Activated CD8-positive, alpha-beta memory T cell treated with anti-CD3 and anti-CD28 coated beads for 4 hours (primary cell): ENCODE data around the gene CLRN2.
"Not testable (repeated sequence)": the region's sequence is repeated elsewhere in the genome, so short reads cannot be mapped to it uniquely, and the experiment has no call there.

ENCODE experiments used
- DNase-seq, 2 donors: peaks; one replicate each; pipeline ENCODE4 v3.0.0-alpha.2; 2020; ENCODE audit warnings: low read depth in 2 of 2

The CLRN2 gene

DNA sequence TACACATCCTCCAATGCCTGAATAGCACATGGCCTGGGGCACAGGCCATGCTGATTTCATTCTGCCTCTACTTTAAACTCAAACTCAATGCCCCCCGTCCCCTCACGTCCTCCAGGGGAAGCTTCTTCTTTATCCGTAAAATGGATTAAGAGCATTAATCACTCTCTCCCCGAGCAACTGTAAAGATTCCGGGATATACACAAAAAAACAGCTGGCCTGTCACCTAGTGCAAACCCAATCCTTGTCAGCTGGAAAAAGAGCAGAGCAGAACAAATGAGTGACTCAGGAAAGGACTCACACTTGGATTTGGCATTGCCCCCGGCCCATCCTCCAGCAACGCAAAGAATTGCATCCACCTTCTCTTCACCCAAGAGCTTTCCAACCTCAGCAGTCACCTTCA lies 10.9 kb upstream of the CLRN2 start:
- no peak for DNase-seq

DNA sequence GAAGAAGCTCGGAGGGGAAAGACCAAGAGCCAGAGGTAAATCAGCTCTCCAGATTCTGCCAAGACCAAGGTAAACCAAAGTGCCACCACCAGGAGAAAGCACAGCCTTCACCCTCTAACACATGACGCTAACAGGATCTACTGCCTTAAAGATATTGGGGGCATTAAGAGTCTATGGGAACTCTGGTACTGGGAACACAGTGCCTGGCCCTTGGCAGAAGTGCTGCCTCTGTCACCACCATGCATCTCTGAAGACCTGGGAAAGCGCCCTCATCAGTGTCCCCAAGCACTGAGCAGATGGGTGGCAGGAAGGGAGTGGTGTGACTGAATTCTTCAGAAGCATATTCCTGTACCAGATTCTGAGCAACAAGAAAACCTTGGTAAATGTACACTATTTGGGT lies 4.4 kb upstream of the CLRN2 start:
- no peak for DNase-seq

DNA sequence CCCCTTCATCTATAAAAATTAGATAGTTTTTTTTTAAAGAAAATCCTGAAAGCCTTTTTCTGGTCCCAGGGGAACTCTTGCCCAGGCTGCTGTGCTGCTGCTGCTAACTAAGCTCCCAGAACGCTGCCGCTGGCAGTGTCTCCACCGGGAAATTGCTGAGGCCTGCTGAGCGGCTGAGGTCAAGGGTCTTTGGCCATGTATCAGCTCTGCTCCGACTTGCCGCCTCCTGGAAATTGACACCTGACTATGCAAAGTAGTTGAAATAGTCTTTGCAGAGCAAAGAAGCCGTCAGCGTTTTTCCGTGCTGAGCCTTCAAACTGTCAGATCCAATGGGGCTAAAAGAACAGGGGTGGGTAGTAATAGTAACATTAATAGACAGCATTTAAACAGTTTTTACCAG lies 3.9 kb upstream of the CLRN2 start:
- DNase-seq = no peak

DNA sequence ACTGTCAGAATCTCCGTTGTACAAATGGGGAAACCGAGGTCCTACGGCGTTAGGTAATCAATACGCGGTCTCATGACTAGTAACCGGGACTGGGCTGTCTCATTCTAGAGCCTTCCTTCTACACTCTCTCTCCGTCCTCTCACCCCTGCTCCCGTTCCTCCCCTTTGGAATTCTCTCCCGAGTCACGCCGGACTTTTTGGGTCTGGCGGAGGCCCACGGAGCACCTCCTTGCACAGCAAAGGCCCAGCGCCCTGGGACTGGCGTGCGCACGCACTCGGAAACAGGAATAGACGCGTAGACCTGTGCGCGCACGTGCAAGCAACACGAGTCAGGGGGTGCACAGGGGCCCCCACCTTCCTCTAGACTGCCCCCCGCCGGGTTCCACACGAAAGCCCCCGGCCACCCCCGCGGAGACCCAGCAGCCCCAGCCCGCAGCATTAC lies 3.4 kb upstream of the CLRN2 start:
- DNase-seq = peak; percentile 5 to 34

DNA sequence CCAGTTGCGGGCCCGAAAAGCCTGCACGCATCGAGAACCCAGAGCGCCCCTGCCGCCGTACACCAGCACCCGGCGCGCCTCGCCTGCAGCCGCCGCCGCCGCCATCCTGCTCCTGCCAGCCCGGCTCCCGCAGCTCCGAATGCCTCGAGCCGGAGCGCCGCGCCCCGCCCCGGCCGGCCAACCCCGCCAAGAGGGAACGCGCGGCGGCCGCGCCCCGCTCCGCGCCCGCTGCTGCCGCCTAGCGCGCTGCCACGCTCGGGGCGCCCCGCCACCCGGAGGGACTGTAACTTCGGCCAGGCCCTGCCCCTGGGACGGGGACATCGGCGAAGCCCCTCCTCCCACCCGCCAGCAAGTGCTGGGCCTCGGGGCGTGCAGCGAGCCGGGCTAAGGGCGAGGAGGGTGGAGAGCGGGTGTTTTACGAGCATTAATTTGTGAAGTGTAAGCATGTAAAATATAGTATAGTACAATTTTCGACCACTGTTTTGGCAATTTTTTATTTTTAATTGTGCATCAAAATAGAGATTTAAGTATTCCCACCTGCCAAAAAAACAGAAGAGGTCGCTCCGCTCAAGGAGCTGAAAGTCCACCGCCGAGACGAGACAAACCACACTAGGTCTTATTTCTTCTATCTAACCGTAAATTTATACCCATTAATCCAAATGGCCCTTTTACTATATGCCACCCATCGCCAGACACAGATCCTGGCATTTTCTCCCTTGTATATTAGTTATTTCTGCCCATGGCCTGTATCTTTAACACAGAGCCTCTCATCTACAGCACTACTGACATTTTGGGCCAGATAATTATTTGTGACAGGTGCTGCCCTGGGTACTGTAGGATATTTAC lies 2.8 kb upstream of the CLRN2 start, which contains the start of gene QDPR:
TSS of gene QDPR (minus strand) at position 141 of the 846 bp plus-strand sequence. CDS start at position 105, 36 bp downstream.
- DNase-seq = peak; percentile 29 to 42

DNA sequence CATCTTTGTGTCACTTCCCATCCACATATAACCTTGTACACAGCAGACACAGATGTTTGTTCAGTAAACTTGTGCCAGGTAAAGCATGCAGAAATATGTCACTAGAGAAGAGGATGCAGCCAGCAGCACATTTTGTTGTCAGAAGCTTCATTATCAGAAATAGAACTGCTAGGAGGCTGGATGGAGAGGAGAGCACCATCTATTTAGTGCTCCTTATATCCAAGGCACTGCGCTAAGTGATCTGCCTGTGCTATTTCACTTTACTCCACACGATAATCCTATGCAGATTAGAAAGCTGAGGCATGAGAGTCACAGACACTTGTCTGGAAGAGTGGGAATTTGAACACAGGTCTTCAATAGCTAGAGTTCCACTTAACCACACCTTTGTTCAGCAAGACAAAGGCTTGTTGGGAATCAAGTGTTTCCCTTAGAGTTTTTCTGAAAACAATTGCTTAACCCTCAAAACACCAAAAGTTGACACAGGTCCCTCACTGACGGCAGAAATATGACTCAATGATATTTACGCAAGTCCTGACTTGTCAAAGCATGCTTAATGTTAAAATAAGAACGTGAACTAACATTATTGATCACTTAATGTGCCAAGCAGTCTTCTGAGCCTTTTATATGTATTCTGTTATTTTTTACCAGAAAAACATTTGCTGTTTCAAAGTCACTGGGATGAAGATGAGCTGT lies 1.8 kb upstream of the CLRN2 start:
- no peak for DNase-seq

DNA sequence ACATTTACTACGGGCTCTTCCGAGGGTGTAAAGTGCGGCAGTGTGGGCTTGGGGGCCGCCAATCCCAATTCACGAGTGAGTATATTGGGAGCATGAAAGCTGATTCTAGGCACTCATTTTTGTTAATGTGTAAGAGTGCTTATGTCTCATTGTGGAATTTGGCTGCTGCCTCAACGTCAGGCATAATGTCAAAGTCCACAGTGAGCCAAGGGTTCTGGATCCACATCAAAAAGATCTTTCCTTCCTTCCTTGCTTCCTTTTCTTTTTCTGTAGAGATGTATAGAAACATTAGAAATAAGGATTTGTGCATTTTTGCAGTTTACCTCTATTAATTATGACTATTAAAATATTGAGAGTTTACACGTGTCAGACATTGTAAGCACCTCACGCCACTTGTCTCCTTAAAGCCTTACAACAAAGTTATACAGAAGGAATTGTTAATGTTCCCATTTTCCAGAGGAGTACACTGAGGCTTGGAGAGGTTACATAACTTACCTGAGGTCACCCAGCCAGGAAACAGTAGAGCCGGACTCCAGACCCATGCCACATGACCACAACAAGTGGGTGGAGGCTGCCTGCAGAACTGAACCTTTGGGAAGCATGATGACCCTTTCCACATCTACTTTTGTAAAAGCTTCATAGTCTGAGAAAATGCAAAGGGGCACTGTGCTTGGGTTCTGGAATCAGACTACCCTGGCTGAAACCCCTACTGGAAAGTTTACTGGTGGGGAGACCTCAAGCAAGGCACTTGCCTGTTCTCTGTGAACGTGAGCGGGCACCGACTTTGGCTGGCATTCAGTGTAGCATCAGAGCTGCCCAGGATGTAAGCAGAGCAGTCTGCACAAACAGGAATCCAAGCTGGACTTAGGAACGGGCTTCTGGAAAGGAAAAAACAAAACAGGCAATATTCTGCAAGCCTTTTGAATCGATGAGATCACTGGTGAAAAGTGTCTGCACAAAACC lies 761 bp downstream of the CLRN2 start:
- no peak for DNase-seq

DNA sequence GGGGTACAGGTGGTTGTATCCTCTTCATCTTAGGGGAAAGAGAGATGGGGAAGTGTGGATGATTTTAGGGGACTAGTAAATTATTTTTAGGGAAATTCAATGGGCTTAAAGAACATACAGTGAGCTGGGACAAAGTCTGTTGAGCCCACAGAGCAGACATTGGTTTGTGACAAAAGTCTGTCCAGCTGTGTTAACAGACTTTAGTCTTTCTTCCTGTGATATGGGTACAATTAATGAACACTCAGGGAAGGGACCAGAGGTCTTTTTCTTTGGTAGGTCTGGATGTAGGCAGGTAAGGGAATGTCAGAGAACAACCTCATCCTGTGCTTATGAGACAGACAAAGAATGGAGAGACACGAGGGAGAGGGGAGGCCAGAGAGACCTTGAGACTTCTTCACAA lies 2.0 kb downstream of the CLRN2 start:
- no peak for DNase-seq

DNA sequence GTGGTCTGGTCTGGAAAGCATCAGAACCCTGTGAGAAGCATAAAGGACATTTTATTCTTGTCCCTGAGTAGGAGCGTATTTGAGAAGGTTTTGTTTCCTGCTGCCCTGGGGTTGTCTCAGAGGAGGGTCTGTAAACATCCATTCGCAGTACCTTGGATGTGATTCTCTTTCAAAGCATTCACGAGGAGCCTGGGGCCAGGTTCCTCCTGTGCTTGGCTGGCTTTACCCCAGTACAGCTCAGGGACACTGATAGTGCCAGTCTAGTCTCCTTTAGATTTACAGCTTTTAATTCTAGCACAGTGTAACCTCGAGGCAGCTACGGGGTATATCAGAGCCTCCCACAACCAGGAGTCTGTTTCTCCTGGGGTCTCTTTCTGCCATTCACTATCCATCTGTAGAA lies 2.7 kb downstream of the CLRN2 start:
- no peak for DNase-seq

DNA sequence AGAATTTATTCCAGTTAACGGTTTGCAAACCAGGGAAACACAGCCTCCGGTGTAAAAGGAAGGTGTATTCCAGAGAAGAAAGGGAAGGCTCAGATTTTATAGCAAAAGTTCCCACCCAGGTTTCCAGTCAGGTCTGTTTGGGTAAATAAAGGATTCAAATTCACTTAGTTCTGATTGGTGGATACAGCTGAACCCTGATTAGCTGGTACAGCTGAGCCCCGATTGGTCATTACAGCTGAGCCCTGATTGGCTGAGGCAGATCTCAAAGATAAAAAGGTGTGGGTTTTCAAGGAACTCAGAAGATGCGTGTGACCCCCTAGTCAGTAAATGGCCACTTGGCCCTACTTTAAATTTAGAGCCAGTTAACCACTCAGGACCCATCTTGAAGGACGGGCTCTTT lies 6.6 kb downstream of the CLRN2 start:
- no peak for DNase-seq

DNA sequence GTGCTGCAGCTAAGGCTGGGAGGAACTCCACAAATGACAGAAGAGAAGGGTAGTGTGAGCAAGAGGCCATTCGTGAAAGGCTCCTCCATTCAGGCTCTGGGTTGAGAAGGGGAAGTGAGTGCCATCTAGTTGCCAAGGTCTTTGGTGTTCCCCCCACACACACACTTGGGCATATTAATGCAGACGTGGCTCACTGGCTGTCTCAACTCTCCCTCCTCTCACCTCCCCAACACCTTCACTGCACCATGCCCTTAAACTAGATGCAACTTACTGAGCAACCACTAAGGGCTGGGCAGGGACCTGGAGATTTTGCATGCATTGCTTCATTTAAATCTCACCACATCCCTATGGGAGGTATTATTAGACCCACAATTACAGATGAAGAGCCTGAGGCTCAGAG lies 8.7 kb downstream of the CLRN2 start:
- no peak for DNase-seq

DNA sequence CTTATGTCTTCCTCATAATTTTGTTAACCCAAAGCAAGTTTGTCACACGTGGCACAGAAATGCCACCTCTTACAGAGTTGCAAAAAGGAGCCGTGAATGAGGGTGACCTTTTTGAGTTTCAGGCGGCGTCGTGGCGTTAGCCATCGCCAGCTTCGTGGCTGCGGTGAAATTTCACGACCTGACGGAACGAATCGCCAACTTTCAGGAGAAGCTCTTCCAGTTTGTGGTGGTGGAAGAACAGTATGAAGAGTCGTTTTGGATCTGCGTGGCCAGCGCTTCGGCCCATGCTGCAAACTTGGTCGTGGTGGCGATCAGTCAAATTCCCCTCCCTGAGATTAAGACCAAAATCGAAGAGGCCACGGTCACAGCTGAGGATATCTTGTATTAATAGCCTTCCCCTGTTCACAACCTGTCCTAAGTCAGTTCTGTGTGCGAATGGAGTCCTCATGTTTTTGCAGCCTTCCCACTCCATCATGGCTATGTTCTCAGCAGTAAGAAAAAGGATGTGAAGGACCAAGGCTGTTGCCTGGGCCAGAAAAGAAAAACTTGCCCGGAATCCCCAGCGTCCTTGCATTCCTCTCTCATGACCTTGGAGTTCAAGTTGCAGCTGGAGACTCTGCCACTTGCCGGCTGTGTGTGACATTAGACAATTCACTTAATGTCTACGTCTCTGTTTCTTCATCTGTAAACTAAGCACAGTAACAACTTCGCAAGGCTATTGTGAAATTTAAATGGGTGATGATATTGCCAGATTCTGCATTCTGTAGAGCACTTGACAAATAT lies 11.9 kb downstream of the CLRN2 start:
- no peak for DNase-seq

DNA sequence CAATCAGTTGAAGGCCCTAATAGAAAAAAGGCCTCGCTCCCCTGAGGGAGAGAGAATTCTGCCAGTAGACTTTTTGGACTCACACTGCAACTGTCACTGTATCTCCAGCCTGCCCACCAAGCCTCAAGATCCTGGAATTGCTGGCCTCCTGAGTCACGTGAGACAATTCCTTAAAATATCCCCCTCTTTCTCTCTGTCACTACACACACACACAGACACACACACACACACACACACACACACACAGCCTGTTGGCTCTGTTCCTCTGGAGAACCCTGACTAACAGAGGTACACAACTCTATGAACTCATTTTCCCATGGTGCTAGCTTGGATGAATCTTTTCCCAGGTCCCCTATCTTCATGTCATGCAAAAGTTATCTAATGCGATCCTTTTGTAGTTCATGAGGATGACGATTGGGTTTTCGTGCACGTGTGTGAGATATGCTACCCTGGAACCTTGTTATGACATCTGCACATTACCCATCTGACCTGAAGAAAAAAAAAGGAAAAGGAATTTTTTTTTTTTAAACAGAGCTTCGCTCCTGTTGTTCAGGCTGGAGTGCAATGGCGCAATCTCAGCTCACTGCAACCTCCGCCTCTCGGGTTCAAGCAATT lies 13.7 kb downstream of the CLRN2 start:
- DNase-seq = no peak

DNA sequence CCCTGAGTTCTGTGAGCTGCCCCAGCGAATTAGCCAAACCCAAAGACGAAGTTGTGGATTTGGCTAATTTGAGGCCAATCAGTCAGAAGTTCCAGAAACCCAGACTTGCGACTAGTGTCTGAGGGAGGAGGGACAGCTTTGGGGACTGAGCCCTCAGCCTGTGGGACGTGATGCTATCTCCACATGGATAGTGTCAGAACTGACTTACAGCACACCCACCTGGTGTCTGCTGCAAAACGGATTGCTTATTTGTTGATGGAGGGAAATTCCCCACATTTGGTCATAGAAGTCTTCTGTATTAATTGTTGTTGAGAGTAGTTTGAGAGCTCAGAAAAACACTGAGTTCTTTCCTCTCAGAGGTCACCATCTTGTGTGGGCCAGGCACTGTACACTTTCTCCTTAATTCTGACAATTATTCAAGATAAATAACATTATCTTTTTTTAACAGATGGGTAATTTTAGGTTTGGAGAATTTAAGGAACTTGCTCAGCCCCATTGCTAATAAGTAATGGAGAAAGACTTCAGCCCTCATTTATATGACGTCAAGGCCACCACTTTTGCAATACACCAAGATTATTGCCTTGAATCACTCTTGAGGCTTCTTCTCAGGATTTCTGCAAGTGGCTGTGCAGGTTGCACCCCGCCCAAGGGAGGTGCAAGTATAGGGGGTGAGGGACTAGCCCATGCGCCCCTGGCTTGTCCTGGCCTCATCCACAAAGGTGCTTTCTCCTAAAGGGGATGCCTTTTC lies 16.7 kb downstream of the CLRN2 start:
- no peak for DNase-seq

DNA sequence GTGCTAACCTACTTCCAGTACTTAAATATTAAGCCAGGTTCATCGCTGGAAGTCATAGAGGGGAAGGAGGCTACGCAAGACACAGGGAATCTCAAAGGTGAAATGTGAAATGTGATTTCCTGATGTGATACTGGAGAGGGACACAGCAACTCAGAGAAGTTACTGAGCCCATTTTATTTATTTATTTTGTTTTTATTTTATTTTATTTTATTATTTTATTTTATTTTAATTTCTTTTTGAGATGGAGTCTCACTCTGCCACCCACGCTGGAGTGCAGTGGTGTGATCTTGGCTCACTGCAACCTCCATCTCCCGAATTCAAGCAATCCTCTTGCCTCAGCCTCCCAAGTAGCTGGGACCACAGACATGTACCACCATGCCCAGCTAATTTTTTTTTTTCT lies 19.7 kb downstream of the CLRN2 start:
- DNase-seq = no peak

DNA sequence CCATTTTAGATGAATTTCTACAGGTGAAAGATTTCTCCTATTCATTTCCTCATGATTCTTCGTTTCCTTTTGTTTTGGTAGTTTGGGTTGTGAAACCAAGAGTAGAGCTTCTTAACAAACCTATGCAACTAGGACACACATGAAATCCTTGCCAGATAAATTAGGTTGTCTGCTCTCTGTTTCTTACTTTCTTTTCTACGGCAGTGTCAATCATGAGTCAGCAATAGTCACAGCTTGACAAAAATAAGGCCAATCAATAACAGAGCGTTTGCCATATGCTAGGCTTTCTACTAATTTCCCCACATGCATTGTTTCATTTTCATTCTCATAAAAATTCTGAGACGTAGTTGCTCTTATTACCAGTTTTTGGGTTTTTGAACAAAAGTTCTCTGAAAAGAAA lies 20.3 kb downstream of the CLRN2 start:
- no peak for DNase-seq

DNA sequence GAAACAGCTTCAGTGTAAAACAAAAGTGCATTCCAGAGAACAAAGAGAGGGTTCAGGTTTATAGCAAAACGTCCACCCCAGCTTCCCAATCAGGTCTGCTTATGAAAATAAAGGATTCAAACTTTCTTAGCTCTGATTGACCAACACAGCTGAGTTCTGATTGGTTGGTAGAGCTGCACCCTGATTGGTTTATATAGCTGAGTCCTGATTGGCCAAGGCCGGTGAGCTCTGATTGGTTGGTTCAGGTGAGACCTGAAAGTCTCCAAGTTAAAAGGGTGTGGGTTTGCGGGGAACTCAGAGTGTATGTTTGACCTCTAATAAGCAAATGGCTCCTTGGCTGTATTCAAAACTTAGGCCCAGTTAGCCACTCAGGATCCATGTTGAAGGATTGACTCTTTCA lies 20.9 kb downstream of the CLRN2 start:
- DNase-seq = no peak

DNA sequence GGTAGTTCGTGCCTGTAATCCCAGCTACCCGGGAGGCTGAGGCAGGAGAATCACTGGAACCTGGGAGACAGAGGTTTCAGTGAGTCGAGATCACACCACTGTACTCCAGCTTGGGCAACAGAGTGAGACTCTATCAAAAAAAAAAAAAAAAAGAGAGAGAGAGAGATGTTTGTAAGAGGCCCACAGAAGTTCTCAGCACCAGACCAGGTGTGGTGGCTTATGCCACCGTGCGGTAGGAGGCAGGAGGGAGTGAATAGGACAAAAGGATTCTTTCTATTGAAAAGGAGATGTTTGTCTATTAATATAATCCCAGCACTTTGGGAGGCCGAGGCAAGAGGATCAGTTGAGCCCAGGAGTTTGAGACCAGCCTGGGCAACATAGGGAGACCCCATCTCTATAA lies 22.1 kb downstream of the CLRN2 start:
- not testable (repeated sequence) for DNase-seq

DNA sequence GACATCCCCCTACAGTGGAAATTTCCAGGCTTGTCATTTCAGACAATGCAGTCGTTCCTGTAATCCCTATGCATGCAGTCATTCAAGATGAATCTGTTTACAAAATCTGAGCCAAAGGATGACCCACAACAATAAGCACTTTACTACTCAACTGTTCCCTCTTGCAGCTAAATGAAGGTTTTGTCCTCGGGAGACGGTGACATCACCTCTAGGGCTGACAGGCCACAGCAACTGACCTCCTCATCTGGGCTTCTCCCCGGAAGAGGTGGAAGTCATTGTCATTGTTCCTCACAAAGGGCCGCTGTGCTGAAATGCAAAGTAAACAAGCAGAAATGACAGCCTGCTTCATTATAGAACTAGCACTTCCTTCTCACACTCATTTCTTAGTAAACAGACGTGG lies 29.2 kb downstream of the CLRN2 start:
- no peak for DNase-seq

DNA sequence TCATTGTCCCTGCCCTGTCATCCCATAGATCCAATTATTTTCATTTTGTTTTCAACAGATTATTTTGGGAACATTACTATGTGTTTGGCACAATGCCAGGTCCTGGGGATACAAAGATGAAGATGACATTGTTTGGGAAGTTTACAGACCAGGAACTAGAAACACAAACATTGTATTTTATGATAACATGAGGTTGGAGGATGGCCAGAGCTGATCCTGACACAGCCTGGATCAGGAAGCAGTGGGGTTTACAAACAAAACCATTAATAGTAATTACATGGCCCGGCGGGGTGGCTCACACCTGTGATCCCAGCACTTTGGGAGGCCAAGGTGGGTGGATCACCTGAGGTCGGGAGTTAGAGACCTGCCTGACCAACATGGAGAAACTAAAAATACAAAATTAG lies 29.9 kb downstream of the CLRN2 start:
- DNase-seq = no peak
